ENCODE data around the gene RBBP7.

DNA sequence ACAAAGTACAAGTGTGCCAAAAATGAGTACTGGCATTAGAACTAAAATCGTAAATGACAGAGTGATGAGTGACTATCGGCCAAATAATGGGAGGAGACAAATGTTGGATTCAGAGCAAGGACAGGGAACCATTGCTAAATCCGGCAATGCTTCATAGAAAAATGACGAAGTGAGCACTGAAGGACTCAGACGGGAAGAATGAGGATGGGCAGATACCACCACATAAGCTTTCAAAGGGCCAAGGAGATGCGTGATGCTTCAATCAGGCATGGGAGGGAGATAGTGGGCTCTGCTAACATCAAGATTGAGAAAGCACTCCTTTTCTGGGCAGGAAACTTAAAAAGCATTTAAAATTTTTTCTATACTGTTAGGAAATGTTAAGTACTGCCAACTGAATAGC lies 21.6 kb downstream of the RBBP7 start:
- TF ChIP-seq POLR2A (IDR thresholded peaks at IDR 0.05; ENCODE audit: borderline replicate concordance, extremely low read depth, insufficient read depth, insufficient read length) = no peak
- TF ChIP-seq, protein P1, sequence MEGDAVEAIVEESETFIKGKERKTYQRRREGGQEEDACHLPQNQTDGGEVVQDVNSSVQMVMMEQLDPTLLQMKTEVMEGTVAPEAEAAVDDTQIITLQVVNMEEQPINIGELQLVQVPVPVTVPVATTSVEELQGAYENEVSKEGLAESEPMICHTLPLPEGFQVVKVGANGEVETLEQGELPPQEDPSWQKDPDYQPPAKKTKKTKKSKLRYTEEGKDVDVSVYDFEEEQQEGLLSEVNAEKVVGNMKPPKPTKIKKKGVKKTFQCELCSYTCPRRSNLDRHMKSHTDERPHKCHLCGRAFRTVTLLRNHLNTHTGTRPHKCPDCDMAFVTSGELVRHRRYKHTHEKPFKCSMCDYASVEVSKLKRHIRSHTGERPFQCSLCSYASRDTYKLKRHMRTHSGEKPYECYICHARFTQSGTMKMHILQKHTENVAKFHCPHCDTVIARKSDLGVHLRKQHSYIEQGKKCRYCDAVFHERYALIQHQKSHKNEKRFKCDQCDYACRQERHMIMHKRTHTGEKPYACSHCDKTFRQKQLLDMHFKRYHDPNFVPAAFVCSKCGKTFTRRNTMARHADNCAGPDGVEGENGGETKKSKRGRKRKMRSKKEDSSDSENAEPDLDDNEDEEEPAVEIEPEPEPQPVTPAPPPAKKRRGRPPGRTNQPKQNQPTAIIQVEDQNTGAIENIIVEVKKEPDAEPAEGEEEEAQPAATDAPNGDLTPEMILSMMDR (IDR thresholded peaks at IDR 0.05 in 2 of 3, conservative IDR thresholded peaks at IDR 0.05 in 1 of 3; ENCODE audit: borderline replicate concordance in 1 of 3, insufficient read depth in 1 of 3, low read depth in 2 of 3, low read length in 2 of 3) = no peak
- TF ChIP-seq EZH2 (IDR thresholded peaks at IDR 0.05) = no peak
- no peak for TF ChIP-seq POLR2AphosphoS5 (IDR thresholded peaks at IDR 0.05; ENCODE audit: low read depth, low read length)
- TF ChIP-seq EZH2phosphoT487 (IDR thresholded peaks at IDR 0.05; ENCODE audit: borderline replicate concordance) = no peak
- TF ChIP-seq, protein P2, sequence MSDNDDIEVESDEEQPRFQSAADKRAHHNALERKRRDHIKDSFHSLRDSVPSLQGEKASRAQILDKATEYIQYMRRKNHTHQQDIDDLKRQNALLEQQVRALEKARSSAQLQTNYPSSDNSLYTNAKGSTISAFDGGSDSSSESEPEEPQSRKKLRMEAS (IDR thresholded peaks at IDR 0.05) = no peak

Measured in HCT116 (cell line).